DOHH2 (cell line): ENCODE data around the gene WDR76.

ENCODE experiments used
- EZH2phosphoT487 ChIP-seq: fragments of 200-600 bp; sonication (generic); IDR thresholded peaks from 2 replicates; pipeline ENCODE4 v1.6.1; 2017; ENCODE audit warnings: borderline replicate concordance, mild to moderate bottlenecking, antibody characterized with exemption, low read length, moderate library complexity, mixed read lengths
- TF ChIP-seq, protein P1 (sequence below): fragments of 200-600 bp; sonication (generic); IDR thresholded peaks from one replicate; pipeline ENCODE4 v1.5.1; 2014; ENCODE audit warnings: antibody characterized with exemption, mild to moderate bottlenecking, low read depth, low read length; ENCODE audit not compliant: poor library complexity, severe bottlenecking

DNA sequence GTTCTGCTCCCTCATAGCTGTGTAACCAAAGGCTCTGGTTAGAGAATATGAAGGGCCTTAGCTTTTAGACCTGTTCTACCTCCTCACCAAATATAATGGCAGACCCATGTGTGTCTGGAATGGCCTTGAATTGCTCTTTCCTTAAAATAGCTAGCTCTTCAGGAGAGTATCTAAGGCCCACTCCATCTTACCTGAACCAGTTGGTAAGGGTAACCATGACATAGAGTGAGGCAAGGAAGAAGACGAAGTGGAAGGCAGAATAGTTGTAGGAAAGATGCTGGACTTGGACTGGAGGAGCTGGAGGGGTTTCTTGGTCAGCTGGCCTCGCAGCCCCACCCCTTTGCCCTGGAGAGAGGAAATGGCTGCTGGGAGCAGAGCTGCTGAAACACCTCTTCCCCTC is 31.6 kb upstream of the WDR76 start:
- TF ChIP-seq, protein P1, sequence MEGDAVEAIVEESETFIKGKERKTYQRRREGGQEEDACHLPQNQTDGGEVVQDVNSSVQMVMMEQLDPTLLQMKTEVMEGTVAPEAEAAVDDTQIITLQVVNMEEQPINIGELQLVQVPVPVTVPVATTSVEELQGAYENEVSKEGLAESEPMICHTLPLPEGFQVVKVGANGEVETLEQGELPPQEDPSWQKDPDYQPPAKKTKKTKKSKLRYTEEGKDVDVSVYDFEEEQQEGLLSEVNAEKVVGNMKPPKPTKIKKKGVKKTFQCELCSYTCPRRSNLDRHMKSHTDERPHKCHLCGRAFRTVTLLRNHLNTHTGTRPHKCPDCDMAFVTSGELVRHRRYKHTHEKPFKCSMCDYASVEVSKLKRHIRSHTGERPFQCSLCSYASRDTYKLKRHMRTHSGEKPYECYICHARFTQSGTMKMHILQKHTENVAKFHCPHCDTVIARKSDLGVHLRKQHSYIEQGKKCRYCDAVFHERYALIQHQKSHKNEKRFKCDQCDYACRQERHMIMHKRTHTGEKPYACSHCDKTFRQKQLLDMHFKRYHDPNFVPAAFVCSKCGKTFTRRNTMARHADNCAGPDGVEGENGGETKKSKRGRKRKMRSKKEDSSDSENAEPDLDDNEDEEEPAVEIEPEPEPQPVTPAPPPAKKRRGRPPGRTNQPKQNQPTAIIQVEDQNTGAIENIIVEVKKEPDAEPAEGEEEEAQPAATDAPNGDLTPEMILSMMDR = no peak
- no peak for TF ChIP-seq EZH2phosphoT487
